Inflammatory macrophage treated with lipopolysaccharide for 4 hours (primary cell): ENCODE results near the gene FOSL1.

Experiments used
- DNase-seq: peaks from one replicate; pipeline ENCODE4 v3.0.0-alpha.2; 2020

FOSL1 gene

GRCh38 chr11:65900125-65900898 lies at the start of gene FOSL1:
Gene FOSL1, minus strand, starts transcription at chr11:65900388. Its CDS starts 49 bp downstream, at chr11:65900339.
- DNase-seq: peak; percentile 93

GRCh38 chr11:65947603-65948125 lies 47.5 kb upstream of the FOSL1 start:
- DNase-seq: no peak

- no peak for DNase-seq
Observed at GRCh38 chr11:65947133-65947532, 46.9 kb upstream of the FOSL1 start.

GRCh38 chr11:65946655-65947054 lies 46.5 kb upstream of the FOSL1 start:
- DNase-seq: no peak

GRCh38 chr11:65945941-65946558 lies 45.9 kb upstream of the FOSL1 start:
- no peak for DNase-seq

GRCh38 chr11:65945430-65945911 lies 45.3 kb upstream of the FOSL1 start, which contains the start of gene TSGA10IP:
Gene TSGA10IP, plus strand, starts transcription at chr11:65945480. Its CDS starts 196 bp downstream, at chr11:65945676.
- DNase-seq: no peak

- no peak for DNase-seq
Observed at GRCh38 chr11:65944767-65945166, 44.6 kb upstream of the FOSL1 start.

- DNase-seq: no peak
Observed at GRCh38 chr11:65944191-65944590, 44.0 kb upstream of the FOSL1 start.

GRCh38 chr11:65942531-65942930 lies 42.3 kb upstream of the FOSL1 start:
- DNase-seq: no peak

- no peak for DNase-seq
Observed at GRCh38 chr11:65941720-65942310, 41.6 kb upstream of the FOSL1 start.

- DNase-seq: no peak
Observed at GRCh38 chr11:65937766-65938165, 37.6 kb upstream of the FOSL1 start.

GRCh38 chr11:65934014-65934413 lies 33.8 kb upstream of the FOSL1 start:
- DNase-seq: no peak

GRCh38 chr11:65932558-65932919 lies 32.4 kb upstream of the FOSL1 start:
- DNase-seq: peak; percentile 27

GRCh38 chr11:65931773-65932557 lies 31.8 kb upstream of the FOSL1 start:
- no peak for DNase-seq

GRCh38 chr11:65928667-65929066 lies 28.5 kb upstream of the FOSL1 start:
- no peak for DNase-seq

- peak; percentile 91 for DNase-seq
Observed at GRCh38 chr11:65927904-65928397, 27.8 kb upstream of the FOSL1 start.

- DNase-seq: no peak
Observed at GRCh38 chr11:65925397-65925796, 25.2 kb upstream of the FOSL1 start.

- no peak for DNase-seq
Observed at GRCh38 chr11:65922565-65922964, 22.4 kb upstream of the FOSL1 start.

GRCh38 chr11:65921876-65922275 lies 21.7 kb upstream of the FOSL1 start:
- no peak for DNase-seq

- DNase-seq: no peak
Observed at GRCh38 chr11:65921033-65921555, 20.9 kb upstream of the FOSL1 start.

- DNase-seq: no peak
Observed at GRCh38 chr11:65920372-65920802, 20.2 kb upstream of the FOSL1 start.
